Kidney epithelial cell (primary cell): ENCODE data around the gene CDSN. TPM values are rescaled to one million over a fixed set of nuclear protein-coding genes. Genes with fewer than 3 reads are reported as not detected.
A peak's percentile ranks its signal among the peaks of the same experiment; 100 is the strongest.

Source experiments
- DNase-seq: peaks from one replicate; pipeline ENCODE4 v3.0.0-alpha.2; 2010; ENCODE audit warnings: low read depth
- H3K27me3 ChIP-seq: 2 replicates; pipeline ENCODE4 v1.6.0; 2011; ENCODE audit warnings: low read length; ENCODE audit not compliant: control insufficient read depth, insufficient read depth
- H3K36me3 ChIP-seq: 2 replicates; pipeline ENCODE4 v1.5.1; 2011; ENCODE audit warnings: low read length; ENCODE audit not compliant: control insufficient read depth, insufficient read depth
- H3K4me3 ChIP-seq: 2 replicates; pipeline ENCODE4 v1.5.1; 2011; ENCODE audit warnings: low read depth, mild to moderate bottlenecking, control low read depth, low read length
- CTCF ChIP-seq: IDR thresholded peaks from 2 replicates; pipeline ENCODE4 v1.5.1; 2011; ENCODE audit warnings: mild to moderate bottlenecking, moderate library complexity, low read length, control low read depth, inconsistent platforms; ENCODE audit not compliant: insufficient read depth, poor library complexity, severe bottlenecking
- total RNA-seq: library from RNA; depleted of rRNA; stranded (reverse); fragments of >200 nt; gene quantifications from 2 replicates; pipeline ENCODE4 v1.2.3, GENCODE V29; 2015

Gene CDSN
- total RNA-seq, 1 donor from 2014 or later, result not detected

GRCh38 chr6:31163922-31164321 is 43.7 kb upstream of the CDSN start:
- Histone ChIP-seq H3K36me3 (no peaks in the 10 kb centered on the region), H3K27me3 (no peaks in the 10 kb centered on the region), H3K4me3 (no peak overlapping the region)
- TF ChIP-seq CTCF, result no peak
- DNase-seq, result no peak

GRCh38 chr6:31162463-31163165 is 42.4 kb upstream of the CDSN start:
- no peaks in the 10 kb centered on the region for H3K36me3 ChIP-seq
- no peak overlapping the region for H3K4me3 ChIP-seq
- TF ChIP-seq CTCF, result no peak
- H3K27me3 ChIP-seq, result no peaks in the 10 kb centered on the region
- DNase-seq, result no peak

- no peak overlapping the region for H3K4me3 ChIP-seq
- no peaks in the 10 kb centered on the region for H3K36me3 ChIP-seq
- H3K27me3 ChIP-seq, result no peaks in the 10 kb centered on the region
- no peak for DNase-seq
- TF ChIP-seq CTCF, result no peak
Observed at GRCh38 chr6:31161216-31162126, 41.2 kb upstream of the CDSN start.

- Histone ChIP-seq H3K36me3 (no peaks in the 10 kb centered on the region), H3K4me3 (peak overlapping the region; percentile 83), H3K27me3 (no peaks in the 10 kb centered on the region)
- DNase-seq, result no peak
- peak; percentile 22 for TF ChIP-seq CTCF
Observed at GRCh38 chr6:31158863-31159855, 38.9 kb upstream of the CDSN start.

- H3K4me3 ChIP-seq, result peak within 1 kb of the TSS; percentile 83
- DNase-seq, result peak; percentile 91
- H3K36me3 ChIP-seq, result no peaks in the 10 kb centered on the region
- no peak for TF ChIP-seq CTCF
- H3K27me3 ChIP-seq, result no peaks in the 10 kb centered on the region
Observed at GRCh38 chr6:31158140-31158862, 38.1 kb upstream of the CDSN start, which contains the start of gene TCF19. TCF19 (plus strand) TSS chr6:31158589; CDS start chr6:31159470, 881 bp downstream.
